ENCODE results near the gene MPND.

DNA sequence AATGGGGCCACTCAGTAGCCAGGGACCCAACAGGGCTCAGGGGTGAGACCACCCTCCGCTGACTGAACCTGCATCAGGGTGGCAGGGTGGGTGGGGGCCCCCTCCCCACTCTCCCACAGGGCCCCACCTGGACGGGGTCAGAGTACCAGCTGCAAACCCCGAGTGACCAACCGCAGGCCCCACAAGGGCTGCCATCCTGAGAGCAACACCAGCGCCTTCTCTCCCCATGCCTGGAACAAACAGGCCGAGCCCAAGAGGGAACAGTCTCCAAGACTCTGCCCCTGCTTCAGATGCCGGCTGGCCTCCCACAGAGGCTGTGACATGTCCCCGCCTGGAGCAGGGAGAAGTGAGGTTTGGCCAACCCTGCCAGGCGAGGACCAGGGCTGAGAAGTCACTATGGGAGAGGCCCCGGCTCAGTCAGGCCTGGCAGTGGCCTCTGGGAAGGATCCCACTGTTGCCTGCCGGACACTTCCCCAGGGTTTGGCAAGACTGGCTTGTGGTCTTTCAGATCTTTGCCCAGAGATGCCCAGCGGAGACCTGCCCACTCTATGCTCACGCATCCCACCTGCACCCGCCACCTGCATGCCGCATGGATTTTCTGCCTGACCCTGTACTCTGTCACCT, 27.2 kb downstream of the MPND start:
- TF ChIP-seq POLR2AphosphoS5 (IDR thresholded peaks at IDR 0.05) (no peak), POLR2A (IDR thresholded peaks at IDR 0.05) (no peak), EP300 (IDR thresholded peaks at IDR 0.05) (no peak)
- TF ChIP-seq, protein P1, sequence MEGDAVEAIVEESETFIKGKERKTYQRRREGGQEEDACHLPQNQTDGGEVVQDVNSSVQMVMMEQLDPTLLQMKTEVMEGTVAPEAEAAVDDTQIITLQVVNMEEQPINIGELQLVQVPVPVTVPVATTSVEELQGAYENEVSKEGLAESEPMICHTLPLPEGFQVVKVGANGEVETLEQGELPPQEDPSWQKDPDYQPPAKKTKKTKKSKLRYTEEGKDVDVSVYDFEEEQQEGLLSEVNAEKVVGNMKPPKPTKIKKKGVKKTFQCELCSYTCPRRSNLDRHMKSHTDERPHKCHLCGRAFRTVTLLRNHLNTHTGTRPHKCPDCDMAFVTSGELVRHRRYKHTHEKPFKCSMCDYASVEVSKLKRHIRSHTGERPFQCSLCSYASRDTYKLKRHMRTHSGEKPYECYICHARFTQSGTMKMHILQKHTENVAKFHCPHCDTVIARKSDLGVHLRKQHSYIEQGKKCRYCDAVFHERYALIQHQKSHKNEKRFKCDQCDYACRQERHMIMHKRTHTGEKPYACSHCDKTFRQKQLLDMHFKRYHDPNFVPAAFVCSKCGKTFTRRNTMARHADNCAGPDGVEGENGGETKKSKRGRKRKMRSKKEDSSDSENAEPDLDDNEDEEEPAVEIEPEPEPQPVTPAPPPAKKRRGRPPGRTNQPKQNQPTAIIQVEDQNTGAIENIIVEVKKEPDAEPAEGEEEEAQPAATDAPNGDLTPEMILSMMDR (IDR thresholded peaks at IDR 0.05): no peak
